Spinal cord (tissue), 10 donors: ENCODE results near the gene OXA1L. TPM values are rescaled to one million over a fixed set of nuclear protein-coding genes. Genes with fewer than 3 reads are reported as not detected.
"Not testable (repeated sequence)": the region's sequence is repeated elsewhere in the genome, so short reads cannot be mapped to it uniquely, and the experiment has no call there.

Source experiments
- DNase-seq, 6 donors: peaks; one replicate each; pipeline versions ENCODE4 v3.0.0 to v3.0.0-alpha.2; 2013 to 2015; ENCODE audit warnings: low spot score in 6 of 6, low read depth in 4 of 6
- H3K27ac ChIP-seq: one replicate; pipeline ENCODE4 v1.5.1; 2013; ENCODE audit warnings: low read depth, low read length, control low read depth
- H3K27me3 ChIP-seq: one replicate; pipeline ENCODE4 v1.6.1; 2013; ENCODE audit warnings: low read length; ENCODE audit not compliant: control insufficient read depth, insufficient read depth
- H3K36me3 ChIP-seq: one replicate; pipeline ENCODE4 v1.6.1; 2013; ENCODE audit warnings: low read length; ENCODE audit not compliant: control insufficient read depth, insufficient read depth
- H3K4me1 ChIP-seq: one replicate; pipeline ENCODE4 v1.6.1; 2013; ENCODE audit warnings: low read length; ENCODE audit not compliant: control insufficient read depth, insufficient read depth
- H3K4me3 ChIP-seq: one replicate; pipeline ENCODE4 v1.5.1; 2013; ENCODE audit warnings: low read depth, low read length, control low read depth
- H3K9me3 ChIP-seq: one replicate; pipeline ENCODE4 v1.6.1; 2013; ENCODE audit warnings: low read length; ENCODE audit not compliant: control insufficient read depth, insufficient read depth
- WGBS: methylation state at CpG from one replicate; pipeline ENCODE4 v1.1.5; 2013; ENCODE audit warnings: missing lambda C conversion rate; ENCODE audit not compliant: insufficient coverage; 5-methylcytosine and 5-hydroxymethylcytosine counted together
- polyA plus RNA-seq, 2 donors: library from polyadenylated mRNA; unstranded; fragments of 120-200 nt; gene quantifications; one replicate each; pipeline ENCODE4 v1.2.1, GENCODE V29; 2013; ENCODE audit not compliant: insufficient read length in 2 of 2
- total RNA-seq, 2 donors: library from RNA; depleted of rRNA in 1 of 2; stranded (reverse); fragments of 120-200 nt in 1 of 2; fragments of >200 nt in 1 of 2; gene quantifications; one replicate each; pipeline versions ENCODE4 v1.2.3 to v1.2.4, GENCODE V29; 2013 to 2014
- donor health status: healthy.

The OXA1L gene
- total and polyA plus RNA-seq, 4 donors = 45.9 to 98.7 (median 93.4) TPM

- Histone ChIP-seq H3K27me3 (no peaks in the 10 kb centered on the region), H3K27ac (no peak overlapping the region), H3K4me1 (no peaks in the 10 kb centered on the region), H3K36me3 (peaks cover 30% of the 10 kb centered on the region), H3K4me3 (no peak overlapping the region), H3K9me3 (no peaks in the 10 kb centered on the region)
- DNase-seq = no peak
- 79% methylated on average over 5 of the region's 10 CpGs for WGBS
Observed at GRCh38 chr14:22774011-22774706, 7.7 kb downstream of the OXA1L start.

DNA sequence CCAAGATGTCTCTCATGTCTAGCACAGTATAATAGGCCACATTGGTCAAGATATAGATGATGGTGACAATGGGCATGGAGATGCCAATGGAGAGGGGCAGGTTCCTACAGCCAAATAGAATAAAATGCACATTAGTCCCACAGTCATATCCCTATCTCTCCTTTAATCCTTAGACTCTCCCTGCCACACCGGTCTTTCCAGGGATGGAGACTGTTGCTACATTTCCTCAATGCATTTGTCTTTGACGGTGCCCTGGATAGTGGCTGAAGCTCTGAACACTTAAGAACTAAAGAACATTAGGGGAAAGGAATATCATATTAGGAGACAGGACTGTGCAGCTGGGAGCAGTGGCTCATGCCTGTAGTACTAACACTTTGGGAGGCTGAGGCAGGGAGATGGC, 9.7 kb downstream of the OXA1L start:
- DNase-seq = no peak
- H3K9me3 ChIP-seq = no peaks in the 10 kb centered on the region
- no peak overlapping the region for H3K4me3 ChIP-seq
- H3K27ac ChIP-seq = no peak overlapping the region
- no peaks in the 10 kb centered on the region for H3K4me1 ChIP-seq
- H3K36me3 ChIP-seq = peaks cover 14% of the 10 kb centered on the region
- WGBS = no CpG with 5 or more reads among the region's 2 CpGs
- no peaks in the 10 kb centered on the region for H3K27me3 ChIP-seq

DNA sequence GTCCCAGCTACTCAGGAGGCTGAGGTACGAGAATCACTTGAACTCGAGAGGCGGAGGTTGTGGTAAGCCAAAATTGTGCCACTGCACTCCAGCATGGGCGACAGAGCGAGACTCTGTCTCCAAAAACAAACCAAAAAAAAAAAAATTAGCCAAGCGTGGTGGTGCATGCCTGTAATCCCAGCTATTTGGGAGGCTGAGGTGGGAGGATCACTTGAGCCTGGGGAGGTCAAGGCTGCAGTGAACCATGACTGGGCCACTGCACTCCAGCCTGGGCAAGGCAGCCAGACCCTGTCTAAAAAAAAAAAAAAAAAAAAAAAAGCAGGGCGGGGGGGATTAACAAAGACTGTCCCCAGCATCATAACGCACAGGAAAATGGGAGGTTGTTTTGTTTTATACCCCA, 10.4 kb downstream of the OXA1L start:
- not testable (repeated sequence) for H3K27ac ChIP-seq, H3K9me3 ChIP-seq, H3K36me3 ChIP-seq, H3K4me3 ChIP-seq, H3K4me1 ChIP-seq, DNase-seq, H3K27me3 ChIP-seq
- WGBS = 96% methylated on average over 4 of the region's 8 CpGs

GRCh38 chr14:22778084-22778483, 11.6 kb downstream of the OXA1L start:
- Histone ChIP-seq H3K27me3 (no peaks in the 10 kb centered on the region), H3K27ac (no peak overlapping the region), H3K4me3 (no peak overlapping the region), H3K4me1 (no peaks in the 10 kb centered on the region), H3K36me3 (no peaks in the 10 kb centered on the region), H3K9me3 (no peaks in the 10 kb centered on the region)
- DNase-seq = no peak
- 100% methylated on average over 2 of the region's 2 CpGs for WGBS

GRCh38 chr14:22780105-22780679, 13.7 kb downstream of the OXA1L start:
- no peak for DNase-seq
- Histone ChIP-seq H3K36me3 (no peaks in the 10 kb centered on the region), H3K27me3 (no peaks in the 10 kb centered on the region), H3K9me3 (no peaks in the 10 kb centered on the region), H3K4me1 (no peaks in the 10 kb centered on the region), H3K27ac (no peak overlapping the region), H3K4me3 (no peak overlapping the region)
- no CpG with 5 or more reads among the region's 2 CpGs for WGBS

DNA sequence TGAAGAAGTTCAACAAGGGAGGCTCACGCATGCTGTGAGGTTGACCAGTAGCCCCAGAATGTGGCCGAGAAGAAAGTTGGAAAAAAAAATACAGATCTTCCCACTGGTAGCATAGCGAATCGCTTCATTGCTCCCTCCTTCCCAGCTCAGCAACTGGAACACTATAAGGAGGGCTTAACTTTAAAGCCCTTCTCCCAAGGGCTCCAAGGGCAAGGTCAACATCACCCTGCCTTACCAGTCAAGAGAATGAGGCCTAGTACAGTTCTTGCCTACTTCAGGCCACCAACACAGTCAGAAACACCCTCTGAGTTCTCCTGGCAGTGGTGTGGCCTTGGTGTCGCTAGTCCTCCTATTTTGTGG, 14.4 kb downstream of the OXA1L start:
- 75% methylated on average over 4 of the region's 5 CpGs for WGBS
- no peak overlapping the region for H3K27ac ChIP-seq
- H3K9me3 ChIP-seq = no peaks in the 10 kb centered on the region
- no peaks in the 10 kb centered on the region for H3K4me1 ChIP-seq
- no peaks in the 10 kb centered on the region for H3K36me3 ChIP-seq
- H3K4me3 ChIP-seq = no peak overlapping the region
- no peaks in the 10 kb centered on the region for H3K27me3 ChIP-seq
- DNase-seq = no peak

GRCh38 chr14:22781301-22781991, 15.0 kb downstream of the OXA1L start:
- no peaks in the 10 kb centered on the region for H3K4me1 ChIP-seq
- DNase-seq = no peak
- no peaks in the 10 kb centered on the region for H3K27me3 ChIP-seq
- H3K9me3 ChIP-seq = no peaks in the 10 kb centered on the region
- no peak overlapping the region for H3K27ac ChIP-seq
- H3K36me3 ChIP-seq = no peaks in the 10 kb centered on the region
- WGBS = 0% methylated on average over 1 of the region's 1 CpG
- no peak overlapping the region for H3K4me3 ChIP-seq

DNA sequence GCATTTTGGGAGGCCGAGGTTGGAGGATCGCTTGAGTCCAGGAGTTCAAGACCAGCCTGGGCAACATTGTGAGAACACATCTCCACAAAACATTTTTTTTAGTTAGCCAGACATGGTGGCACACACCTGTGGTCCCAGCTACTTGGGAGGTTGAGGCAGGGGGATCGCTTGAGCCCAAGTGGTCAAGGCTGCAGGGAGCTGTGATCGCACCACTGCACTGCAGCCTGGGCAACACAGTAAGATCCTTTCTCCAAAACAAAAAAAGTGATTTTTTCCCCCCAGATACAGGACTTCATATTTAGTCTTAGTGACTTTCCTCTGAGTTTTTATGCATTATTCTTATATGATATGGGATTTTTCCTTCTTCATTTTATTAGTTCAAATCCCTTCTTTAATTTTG, 20.2 kb downstream of the OXA1L start:
- Histone ChIP-seq H3K4me3 (no peak overlapping the region), H3K27me3 (no peaks in the 10 kb centered on the region), H3K27ac (no peak overlapping the region), H3K36me3 (no peaks in the 10 kb centered on the region), H3K9me3 (no peaks in the 10 kb centered on the region), H3K4me1 (no peaks in the 10 kb centered on the region)
- DNase-seq = no peak
- 100% methylated on average over 1 of the region's 4 CpGs for WGBS

GRCh38 chr14:22791301-22791700, 24.8 kb downstream of the OXA1L start:
- Histone ChIP-seq H3K27ac (no peak overlapping the region), H3K9me3 (no peaks in the 10 kb centered on the region)
- no peak for DNase-seq

DNA sequence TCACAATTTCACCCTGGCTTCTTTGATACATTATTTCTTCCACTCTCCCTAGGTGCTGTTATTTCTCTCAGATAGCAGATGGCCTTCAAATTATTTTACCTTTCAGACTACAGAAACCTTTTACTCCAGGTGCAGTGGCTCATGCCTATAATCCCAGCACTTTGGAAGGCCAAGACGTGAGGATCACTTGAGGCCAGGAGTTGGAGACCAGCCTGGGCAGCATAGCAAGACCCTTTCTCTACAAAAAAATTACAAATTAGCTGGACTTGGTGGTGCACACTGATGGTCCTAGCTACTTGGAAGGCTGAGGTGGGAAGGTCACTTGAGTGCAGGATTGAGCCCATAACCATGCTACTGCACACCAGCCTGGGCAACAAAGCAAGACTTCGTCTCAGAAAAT, 25.7 kb downstream of the OXA1L start:
- Histone ChIP-seq H3K9me3 (no peaks in the 10 kb centered on the region), H3K27me3 (no peaks in the 10 kb centered on the region), H3K4me3 (no peak overlapping the region), H3K27ac (no peak overlapping the region), H3K4me1 (no peaks in the 10 kb centered on the region), H3K36me3 (no peaks in the 10 kb centered on the region)
- DNase-seq = no peak
- WGBS = 94% methylated on average over 2 of the region's 2 CpGs

More at GRCh38 chr14:22791301-22791700, 24.8 kb downstream of the OXA1L start:
- H3K36me3 ChIP-seq = no peaks in the 10 kb centered on the region
- H3K4me3 ChIP-seq = no peak overlapping the region
- WGBS = 72% methylated on average over 3 of the region's 3 CpGs
- no peaks in the 10 kb centered on the region for H3K27me3 ChIP-seq
- H3K4me1 ChIP-seq = no peaks in the 10 kb centered on the region
